Cardiac fibroblast (primary cell): ENCODE results near the gene CPA2.
"Not testable (repeated sequence)": the region's sequence is repeated elsewhere in the genome, so short reads cannot be mapped to it uniquely, and the experiment has no call there.

Experiments
- DNase-seq, 2 donors: peaks; one replicate each; pipeline versions ENCODE4 v3.0.0 to v3.0.0-alpha.2; 2010; ENCODE audit warnings: low read depth in 2 of 2
- H3K4me3 ChIP-seq, 2 donors: replicated peaks in 1 of 2; 1 replicate in 1 of 2; 2 replicates in 1 of 2; pipeline ENCODE4 v1.5.1; 2011; ENCODE audit warnings: low read depth in 2 of 2, low read length in 2 of 2, mild to moderate bottlenecking in 2 of 2, moderate library complexity in 1 of 2
- CTCF ChIP-seq: IDR thresholded peaks from one replicate; pipeline ENCODE4 v1.5.1; 2011; ENCODE audit warnings: low read depth, mild to moderate bottlenecking, low read length, inconsistent platforms

The CPA2 gene

GRCh38 chr7:130314305-130314704 is 47.6 kb downstream of the CPA2 start:
- H3K4me3 ChIP-seq, result no peak overlapping the region
- no peak for DNase-seq
- TF ChIP-seq CTCF, result no peak

DNA sequence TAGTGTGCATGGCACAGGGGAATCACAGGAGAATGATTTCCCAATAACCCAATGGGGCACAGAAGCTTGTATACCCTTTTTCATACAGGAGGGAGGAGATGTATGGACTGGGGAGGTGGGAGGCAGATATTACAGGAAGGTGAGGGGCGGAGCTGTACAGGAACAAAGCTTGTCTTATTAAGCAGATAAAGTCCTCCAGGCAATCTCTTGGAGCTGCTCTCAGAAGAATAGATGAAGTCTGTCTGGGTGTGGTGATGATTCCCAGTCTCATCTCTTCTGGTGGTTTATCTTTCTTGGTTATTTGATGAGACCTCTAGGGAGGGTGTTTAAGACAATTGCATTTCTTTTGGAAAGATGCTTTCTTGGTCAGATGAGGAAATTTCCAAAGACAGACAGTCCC is 52.9 kb downstream of the CPA2 start:
- no peak for DNase-seq
- TF ChIP-seq CTCF, result no peak

DNA sequence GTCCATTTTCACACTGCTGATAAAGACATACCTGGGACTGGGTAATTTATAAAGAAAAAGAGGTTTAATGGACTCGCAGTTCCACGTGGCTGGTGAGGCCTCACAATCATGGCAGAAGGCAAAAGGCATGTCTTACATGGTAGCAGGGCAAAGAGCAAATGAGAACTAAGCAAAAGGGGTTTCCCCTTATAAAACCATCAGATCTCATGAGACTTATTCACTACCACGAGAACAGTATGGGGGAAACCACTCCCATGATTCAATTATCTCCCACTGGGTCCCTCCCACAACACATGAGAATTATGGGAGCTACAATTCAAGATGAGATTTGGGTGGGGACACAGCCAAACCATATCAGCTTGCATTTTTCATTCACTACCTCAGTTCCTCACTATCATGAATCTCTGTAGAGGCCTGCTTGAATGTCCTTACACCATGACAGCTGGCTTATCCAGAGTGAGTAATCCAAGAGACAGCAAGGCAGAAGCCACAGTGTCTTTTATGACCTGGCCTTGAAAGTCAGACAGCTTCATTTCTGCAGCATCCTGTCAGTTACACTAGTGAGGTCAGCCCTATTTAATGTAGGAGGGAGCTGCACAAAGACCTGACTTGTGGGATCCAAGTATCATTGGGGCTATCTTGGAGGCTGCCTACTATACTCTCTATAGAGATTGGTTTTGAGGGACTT is 55.0 kb downstream of the CPA2 start:
- not testable (repeated sequence) for H3K4me3 ChIP-seq
- DNase-seq, result peak in 1 of 2 donors; percentile 9

More for the DNA sequence above, 52.9 kb downstream of the CPA2 start:
- no peak overlapping the region for H3K4me3 ChIP-seq

DNA sequence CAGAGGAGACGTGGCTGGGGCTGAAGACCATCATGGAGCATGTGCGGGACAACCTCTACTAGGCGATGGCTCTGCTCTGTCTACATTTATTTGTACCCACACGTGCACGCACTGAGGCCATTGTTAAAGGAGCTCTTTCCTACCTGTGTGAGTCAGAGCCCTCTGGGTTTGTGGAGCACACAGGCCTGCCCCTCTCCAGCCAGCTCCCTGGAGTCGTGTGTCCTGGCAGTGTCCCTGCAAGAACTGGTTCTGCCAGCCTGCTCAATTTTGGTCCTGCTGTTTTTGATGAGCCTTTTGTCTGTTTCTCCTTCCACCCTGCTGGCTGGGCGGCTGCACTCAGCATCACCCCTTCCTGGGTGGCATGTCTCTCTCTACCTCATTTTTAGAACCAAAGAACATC is 56.0 kb downstream of the CPA2 start:
- no peak for DNase-seq
- no peak overlapping the region for H3K4me3 ChIP-seq
- no peak for TF ChIP-seq CTCF

GRCh38 chr7:130324306-130324943 is 57.8 kb downstream of the CPA2 start:
- DNase-seq, result no peak
- TF ChIP-seq CTCF, result no peak
- no peak overlapping the region for H3K4me3 ChIP-seq

DNA sequence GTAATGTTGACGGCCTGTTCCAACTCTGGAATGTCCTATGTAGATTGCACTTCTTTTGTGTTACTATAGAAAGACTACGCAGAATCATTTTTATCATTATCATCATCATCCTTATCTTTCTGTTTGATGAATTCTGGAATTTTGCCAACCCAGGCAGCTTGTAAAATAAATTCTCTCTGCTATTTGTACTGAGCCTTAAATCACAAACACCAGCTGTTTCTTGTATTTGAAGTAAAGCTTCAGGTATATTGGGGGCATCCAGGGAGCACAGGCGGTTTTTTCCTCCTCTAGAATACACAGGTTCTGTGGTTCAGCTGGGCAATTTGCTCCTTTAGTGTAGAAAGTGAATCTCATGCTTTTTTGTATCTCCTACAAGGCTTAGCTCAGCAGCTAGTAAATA is 63.0 kb downstream of the CPA2 start:
- TF ChIP-seq CTCF, result no peak
- no peak overlapping the region for H3K4me3 ChIP-seq
- DNase-seq, result no peak

DNA sequence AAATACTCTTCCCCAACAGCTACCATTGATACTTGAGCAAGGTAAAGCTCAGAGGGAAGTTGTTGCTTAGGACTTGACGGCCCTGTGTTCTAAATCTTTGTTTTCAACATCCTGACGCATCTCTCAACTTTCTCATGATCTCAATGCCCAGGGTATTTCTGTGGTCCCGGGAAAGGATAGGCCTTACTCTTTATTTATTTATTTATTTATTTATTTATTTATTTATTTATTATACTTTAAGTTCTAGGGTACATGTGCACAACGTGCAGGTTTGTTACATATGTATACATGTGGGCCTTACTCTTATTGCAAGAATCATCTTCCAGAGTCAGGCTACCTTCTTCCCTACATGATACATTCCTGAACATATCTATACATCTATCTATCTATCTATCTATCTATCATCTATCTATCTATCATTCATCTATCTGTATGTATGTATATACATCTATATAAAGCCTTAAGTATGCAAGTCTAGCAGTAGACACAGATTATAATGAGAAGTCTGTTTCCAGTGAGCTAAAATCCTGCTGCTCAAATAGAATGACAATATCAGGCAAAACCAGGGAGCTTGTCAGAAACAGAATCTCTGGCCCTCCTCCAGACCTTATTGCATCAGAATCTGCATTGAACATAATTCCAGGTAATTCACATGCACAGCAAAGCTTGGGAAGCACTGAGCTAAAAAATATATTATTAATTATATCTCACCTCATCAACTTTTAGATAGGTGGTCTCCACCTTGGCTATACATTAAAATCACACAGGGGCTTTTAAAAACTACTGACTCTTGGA is 65.8 kb downstream of the CPA2 start:
- DNase-seq, result no peak
- TF ChIP-seq CTCF, result no peak

More for the DNA sequence above, 65.8 kb downstream of the CPA2 start:
- H3K4me3 ChIP-seq, result no peak overlapping the region
